Neural cell (in vitro differentiated cells): ENCODE measurements around the gene BCAR3. TPM values are rescaled to one million over a fixed set of nuclear protein-coding genes. Genes with fewer than 3 reads are reported as not detected.

Experiments
- H2AFZ ChIP-seq: fragments of 200-600, 300-800 bp; sonication (generic), shearing (Covaris generic); 2 replicates; pipeline ENCODE4 v1.6.0; 2014; ENCODE audit warnings: low read depth, mild to moderate bottlenecking, antibody characterized with exemption, low read length, moderate library complexity
- H3F3A ChIP-seq: fragments of 200-600 bp; shearing (Covaris generic); 2 replicates; pipeline ENCODE4 v1.6.1; 2016; ENCODE audit warnings: mild to moderate bottlenecking, moderate library complexity, mixed read lengths, antibody characterized with exemption, low read length; ENCODE audit not compliant: insufficient read depth, poor library complexity, severe bottlenecking
- H3K27ac ChIP-seq: fragments of 200-600, 300-800 bp; sonication (generic), shearing (Covaris generic); 2 replicates; pipeline ENCODE4 v1.5.1; 2014; ENCODE audit warnings: mild to moderate bottlenecking, low read length, moderate library complexity
- H3K27me3 ChIP-seq: fragments of 300-800, 200-600 bp; sonication (generic), shearing (Covaris generic); 2 replicates; pipeline ENCODE4 v1.6.0; 2014; ENCODE audit warnings: mild to moderate bottlenecking, low read depth, low read length, moderate library complexity; ENCODE audit not compliant: insufficient read depth
- H3K36me3 ChIP-seq: fragments of 300-800, 200-600 bp; sonication (generic), shearing (Covaris generic); 2 replicates; pipeline ENCODE4 v1.5.1; 2014; ENCODE audit warnings: mild to moderate bottlenecking, antibody characterized with exemption, low read length, moderate library complexity; ENCODE audit not compliant: insufficient read depth
- H3K4me2 ChIP-seq: fragments of 300-800, 200-600 bp; sonication (generic), shearing (Covaris generic); 2 replicates; pipeline ENCODE4 v1.6.0; 2014; ENCODE audit warnings: mild to moderate bottlenecking, low read length
- H3K4me3 ChIP-seq: fragments of 300-800, 200-600 bp; sonication (generic), shearing (Covaris generic); 2 replicates; pipeline ENCODE4 v1.5.1; 2014; ENCODE audit warnings: mild to moderate bottlenecking, low read length, moderate library complexity
- H3K79me2 ChIP-seq: fragments of 200-600 bp; shearing (Covaris generic); replicated peaks from 2 replicates; pipeline ENCODE4 v1.6.0; 2014; ENCODE audit warnings: mild to moderate bottlenecking, low read length, moderate library complexity; ENCODE audit not compliant: insufficient read depth
- H3K9ac ChIP-seq: fragments of 300-800, 200-600 bp; sonication (generic), shearing (Covaris generic); 2 replicates; pipeline ENCODE4 v1.6.1; 2016; ENCODE audit warnings: mild to moderate bottlenecking, low read length, mixed read lengths
- H3K9me2 ChIP-seq: fragments of 200-600 bp; shearing (Covaris generic); 2 replicates; pipeline ENCODE4 v1.6.1; 2016; ENCODE audit warnings: mild to moderate bottlenecking, low read length, mixed read lengths; ENCODE audit not compliant: insufficient read depth
- H3K9me3 ChIP-seq: fragments of 200-600, 300-800 bp; sonication (generic), shearing (Covaris generic); 2 replicates; pipeline ENCODE4 v1.6.1; 2016; ENCODE audit warnings: mild to moderate bottlenecking, mixed run types, low read length, moderate library complexity, mixed read lengths
- H4K20me1 ChIP-seq: fragments of 200-600 bp; shearing (Covaris generic); 2 replicates; pipeline ENCODE4 v1.6.1; 2016; ENCODE audit warnings: mild to moderate bottlenecking, mixed run types; ENCODE audit not compliant: insufficient read depth
- EP300 ChIP-seq: fragments of 450-650 bp; conservative IDR thresholded peaks from 2 replicates; pipeline ENCODE4 v1.6.1; 2014; ENCODE audit warnings: antibody characterized with exemption, mild to moderate bottlenecking, moderate library complexity; ENCODE audit not compliant: poor library complexity, severe bottlenecking
- EZH2 ChIP-seq: fragments of 200-600, 300-800 bp; shearing (Covaris generic), sonication (generic); IDR thresholded peaks from 2 replicates; pipeline ENCODE4 v1.6.1; 2014; ENCODE audit warnings: antibody characterized with exemption, low read length, borderline replicate concordance, mild to moderate bottlenecking; ENCODE audit not compliant: insufficient read depth, poor library complexity, severe bottlenecking
- MXI1 ChIP-seq: fragments of 450-650 bp; conservative IDR thresholded peaks from 2 replicates; pipeline ENCODE4 v1.6.1; 2014; ENCODE audit warnings: antibody characterized with exemption, mild to moderate bottlenecking; ENCODE audit not compliant: poor library complexity, severe bottlenecking
- POLR2AphosphoS5 ChIP-seq: IDR thresholded peaks from 2 replicates; pipeline ENCODE4 v1.6.1; 2012
- RAD21 ChIP-seq: fragments of 450-650 bp; conservative IDR thresholded peaks from 2 replicates; pipeline ENCODE4 v1.6.1; 2014; ENCODE audit warnings: antibody characterized with exemption, mild to moderate bottlenecking, moderate library complexity
- SMC3 ChIP-seq: fragments of 450-650 bp; conservative IDR thresholded peaks from 2 replicates; pipeline ENCODE4 v1.6.1; 2014; ENCODE audit warnings: antibody characterized with exemption, mild to moderate bottlenecking, moderate library complexity; ENCODE audit not compliant: poor library complexity
- TAF1 ChIP-seq: IDR thresholded peaks from 2 replicates; pipeline ENCODE4 v1.6.1; 2012; ENCODE audit warnings: low read depth
- polyA plus RNA-seq: library from polyadenylated mRNA; depleted of rRNA; stranded (reverse); fragments of >200 nt; gene quantifications from 2 replicates; pipeline ENCODE4 v1.2.3, GENCODE V29; 2014
- TF ChIP-seq, protein P1 (sequence below): fragments of 450-650 bp; IDR thresholded peaks from 2 replicates; pipeline ENCODE4 v1.5.1; 2014; ENCODE audit warnings: antibody characterized with exemption, mild to moderate bottlenecking, moderate library complexity; ENCODE audit not compliant: poor library complexity, severe bottlenecking
- TF ChIP-seq, protein P2 (sequence below): IDR thresholded peaks from 2 replicates; pipeline ENCODE4 v1.6.1; 2012; ENCODE audit warnings: borderline replicate concordance

BCAR3 gene
- polyA plus RNA-seq, 1 donor from 2014 or later, result 2.5 TPM

DNA sequence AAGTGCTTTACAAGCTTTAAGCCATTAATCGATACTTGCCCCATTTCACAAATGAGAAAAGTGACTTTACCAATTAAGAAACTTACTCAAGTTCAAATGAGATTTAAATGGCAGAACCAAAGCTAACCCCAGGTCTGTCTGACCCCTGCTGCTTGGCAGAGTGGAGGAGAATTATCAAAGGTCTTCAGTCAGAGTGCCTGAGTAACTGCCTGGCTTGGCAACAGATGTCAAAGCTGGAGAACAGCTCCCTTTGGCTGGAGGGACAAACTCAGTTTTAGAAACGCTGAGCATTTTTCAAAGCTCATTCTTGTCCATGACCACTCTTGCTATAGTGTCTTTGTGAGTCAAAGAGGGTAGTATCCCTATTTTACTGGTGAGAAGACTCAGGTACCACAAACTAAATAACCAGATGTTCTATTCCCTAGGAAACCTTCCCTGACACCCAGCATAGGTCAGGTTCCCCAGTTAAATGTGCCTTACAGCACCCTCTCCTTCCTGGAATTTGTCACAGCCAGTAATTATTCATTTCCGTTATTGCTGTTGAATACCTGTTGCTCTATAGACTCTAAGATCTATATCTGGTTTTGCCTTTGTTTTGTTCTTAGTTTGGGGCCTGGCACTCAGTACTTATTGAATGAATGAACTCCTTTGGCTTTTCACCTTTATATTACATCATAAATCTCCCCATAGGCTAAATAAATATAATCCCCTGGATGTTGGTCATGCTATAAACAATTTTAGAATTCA, 5.0 kb upstream of the BCAR3 start (continued):
- TF ChIP-seq, protein P1, sequence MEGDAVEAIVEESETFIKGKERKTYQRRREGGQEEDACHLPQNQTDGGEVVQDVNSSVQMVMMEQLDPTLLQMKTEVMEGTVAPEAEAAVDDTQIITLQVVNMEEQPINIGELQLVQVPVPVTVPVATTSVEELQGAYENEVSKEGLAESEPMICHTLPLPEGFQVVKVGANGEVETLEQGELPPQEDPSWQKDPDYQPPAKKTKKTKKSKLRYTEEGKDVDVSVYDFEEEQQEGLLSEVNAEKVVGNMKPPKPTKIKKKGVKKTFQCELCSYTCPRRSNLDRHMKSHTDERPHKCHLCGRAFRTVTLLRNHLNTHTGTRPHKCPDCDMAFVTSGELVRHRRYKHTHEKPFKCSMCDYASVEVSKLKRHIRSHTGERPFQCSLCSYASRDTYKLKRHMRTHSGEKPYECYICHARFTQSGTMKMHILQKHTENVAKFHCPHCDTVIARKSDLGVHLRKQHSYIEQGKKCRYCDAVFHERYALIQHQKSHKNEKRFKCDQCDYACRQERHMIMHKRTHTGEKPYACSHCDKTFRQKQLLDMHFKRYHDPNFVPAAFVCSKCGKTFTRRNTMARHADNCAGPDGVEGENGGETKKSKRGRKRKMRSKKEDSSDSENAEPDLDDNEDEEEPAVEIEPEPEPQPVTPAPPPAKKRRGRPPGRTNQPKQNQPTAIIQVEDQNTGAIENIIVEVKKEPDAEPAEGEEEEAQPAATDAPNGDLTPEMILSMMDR, result no peak

DNA sequence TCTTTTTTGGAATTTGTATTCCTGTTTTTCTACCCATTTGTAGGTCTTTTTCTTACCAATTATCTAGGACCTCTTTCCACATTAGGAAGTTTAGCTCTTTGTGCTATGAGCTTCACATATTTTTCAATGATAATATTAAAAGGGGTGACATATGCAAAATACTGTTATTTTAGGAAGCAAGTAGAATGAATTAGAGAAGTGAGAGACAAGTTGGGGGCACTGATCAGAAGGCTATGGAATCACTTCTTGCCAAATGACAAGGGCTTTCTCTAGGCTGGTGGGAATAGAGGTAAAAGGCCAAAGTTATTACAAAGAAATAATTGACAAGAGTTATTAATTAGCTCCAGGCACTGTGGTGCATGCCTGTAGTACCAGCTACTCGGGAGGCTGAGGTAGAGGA, 4.3 kb upstream of the BCAR3 start:
- Histone ChIP-seq H3K4me2 (no peak overlapping the region), H3K79me2 (no peaks in the 10 kb centered on the region), H3K27ac (no peak overlapping the region), H3K9me2 (no peaks in the 10 kb centered on the region), H3K27me3 (peaks cover 12% of the 10 kb centered on the region), H4K20me1 (no peaks in the 10 kb centered on the region), H3K9ac (no peak overlapping the region), H3K4me3 (no peak overlapping the region), H2AFZ (no peak overlapping the region), H3K36me3 (no peaks in the 10 kb centered on the region), H3K9me3 (no peaks in the 10 kb centered on the region), H3F3A (no peaks in the 10 kb centered on the region)
- TF ChIP-seq SMC3 (no peak), RAD21 (no peak), MXI1 (no peak), TAF1 (no peak), POLR2AphosphoS5 (no peak), EZH2 (no peak), EP300 (no peak)
- TF ChIP-seq, protein P1, result no peak
- TF ChIP-seq, protein P2, sequence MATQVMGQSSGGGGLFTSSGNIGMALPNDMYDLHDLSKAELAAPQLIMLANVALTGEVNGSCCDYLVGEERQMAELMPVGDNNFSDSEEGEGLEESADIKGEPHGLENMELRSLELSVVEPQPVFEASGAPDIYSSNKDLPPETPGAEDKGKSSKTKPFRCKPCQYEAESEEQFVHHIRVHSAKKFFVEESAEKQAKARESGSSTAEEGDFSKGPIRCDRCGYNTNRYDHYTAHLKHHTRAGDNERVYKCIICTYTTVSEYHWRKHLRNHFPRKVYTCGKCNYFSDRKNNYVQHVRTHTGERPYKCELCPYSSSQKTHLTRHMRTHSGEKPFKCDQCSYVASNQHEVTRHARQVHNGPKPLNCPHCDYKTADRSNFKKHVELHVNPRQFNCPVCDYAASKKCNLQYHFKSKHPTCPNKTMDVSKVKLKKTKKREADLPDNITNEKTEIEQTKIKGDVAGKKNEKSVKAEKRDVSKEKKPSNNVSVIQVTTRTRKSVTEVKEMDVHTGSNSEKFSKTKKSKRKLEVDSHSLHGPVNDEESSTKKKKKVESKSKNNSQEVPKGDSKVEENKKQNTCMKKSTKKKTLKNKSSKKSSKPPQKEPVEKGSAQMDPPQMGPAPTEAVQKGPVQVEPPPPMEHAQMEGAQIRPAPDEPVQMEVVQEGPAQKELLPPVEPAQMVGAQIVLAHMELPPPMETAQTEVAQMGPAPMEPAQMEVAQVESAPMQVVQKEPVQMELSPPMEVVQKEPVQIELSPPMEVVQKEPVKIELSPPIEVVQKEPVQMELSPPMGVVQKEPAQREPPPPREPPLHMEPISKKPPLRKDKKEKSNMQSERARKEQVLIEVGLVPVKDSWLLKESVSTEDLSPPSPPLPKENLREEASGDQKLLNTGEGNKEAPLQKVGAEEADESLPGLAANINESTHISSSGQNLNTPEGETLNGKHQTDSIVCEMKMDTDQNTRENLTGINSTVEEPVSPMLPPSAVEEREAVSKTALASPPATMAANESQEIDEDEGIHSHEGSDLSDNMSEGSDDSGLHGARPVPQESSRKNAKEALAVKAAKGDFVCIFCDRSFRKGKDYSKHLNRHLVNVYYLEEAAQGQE, result no peak
